Upper lobe of right lung (tissue), 1 donor: ENCODE measurements around the gene SLC10A1. TPM values are rescaled to one million over a fixed set of nuclear protein-coding genes. Genes with fewer than 3 reads are reported as not detected.

Source experiments
- ATAC-seq: fragments of 200-7000 bp; cut with Tn5 transposase; one replicate; pipeline ENCODE4 v1.9.1; 2020; ENCODE audit warnings: mild to moderate bottlenecking, moderate library complexity
- DNase-seq: peaks from one replicate; pipeline ENCODE4 v3.0.0-alpha.2; 2020
- H3K27ac ChIP-seq: fragments of 200-600 bp; one replicate; pipeline ENCODE4 v1.8.0; 2022
- H3K27me3 ChIP-seq: fragments of 200-600 bp; one replicate; pipeline ENCODE4 v1.8.0; 2022; ENCODE audit warnings: mild to moderate bottlenecking
- H3K36me3 ChIP-seq: fragments of 200-600 bp; one replicate; pipeline ENCODE4 v1.8.0; 2022
- H3K4me1 ChIP-seq: fragments of 200-600 bp; one replicate; pipeline ENCODE4 v1.8.0; 2022
- H3K4me3 ChIP-seq: fragments of 200-600 bp; one replicate; pipeline ENCODE4 v1.8.0; 2022; ENCODE audit warnings: mild to moderate bottlenecking
- H3K9me3 ChIP-seq: fragments of 200-600 bp; one replicate; pipeline ENCODE4 v1.8.0; 2022
- CTCF ChIP-seq: fragments of 200-600 bp; IDR thresholded peaks from one replicate; pipeline ENCODE4 v1.8.0; 2022; ENCODE audit warnings: antibody characterized with exemption
- intact Hi-C: fragments of 100-400 bp; cut with DNase I; formaldehyde crosslinking; loops from one replicate; pipeline ENCODE4 v1.11.0; 2022
- total RNA-seq: library from RNA; stranded (reverse); fragmentation: NEBNext Ultra II Directional; extraction: Animal tissue kit (Norgen Biotek cat#: 25700); gene quantifications from one replicate; pipeline ENCODE4 v1.2.1, GENCODE V29; 2021
- donor health status: DM: no; HTN: yes; CAD: no; lungs with severe emphysema.

The SLC10A1 gene
- total RNA-seq, 1 donor from 2014 or later = not detected

- Histone ChIP-seq H3K4me1 (no peaks in the 10 kb centered on the region), H3K36me3 (no peaks in the 10 kb centered on the region), H3K4me3 (no peak overlapping the region), H3K27me3 (no peaks in the 10 kb centered on the region), H3K9me3 (no peaks in the 10 kb centered on the region), H3K27ac (no peak overlapping the region)
- no peak for TF ChIP-seq CTCF
- intact Hi-C loops = no loop called here
- ATAC-seq = no peak
- no peak for DNase-seq
Observed at GRCh38 chr14:69756298-69756697, 40.7 kb downstream of the SLC10A1 start.

- no peak overlapping the region for H3K4me3 ChIP-seq
- ATAC-seq (peak; percentile 30), DNase-seq (no peak)
- TF ChIP-seq CTCF = no peak
- no peak overlapping the region for H3K27ac ChIP-seq
- H3K4me1 ChIP-seq = no peaks in the 10 kb centered on the region
- H3K9me3 ChIP-seq = no peaks in the 10 kb centered on the region
- intact Hi-C loops = no loop called here
- no peaks in the 10 kb centered on the region for H3K27me3 ChIP-seq
- no peaks in the 10 kb centered on the region for H3K36me3 ChIP-seq
Observed at GRCh38 chr14:69755784-69756183, 41.3 kb downstream of the SLC10A1 start.

GRCh38 chr14:69755296-69755695 lies 41.7 kb downstream of the SLC10A1 start:
- H3K4me3 ChIP-seq = no peak overlapping the region
- no peak overlapping the region for H3K27ac ChIP-seq
- H3K27me3 ChIP-seq = no peaks in the 10 kb centered on the region
- H3K4me1 ChIP-seq = no peaks in the 10 kb centered on the region
- DNase-seq = no peak
- intact Hi-C loops = no loop called here
- peak; percentile 55 for ATAC-seq
- H3K9me3 ChIP-seq = no peaks in the 10 kb centered on the region
- no peaks in the 10 kb centered on the region for H3K36me3 ChIP-seq
- TF ChIP-seq CTCF = no peak

DNA sequence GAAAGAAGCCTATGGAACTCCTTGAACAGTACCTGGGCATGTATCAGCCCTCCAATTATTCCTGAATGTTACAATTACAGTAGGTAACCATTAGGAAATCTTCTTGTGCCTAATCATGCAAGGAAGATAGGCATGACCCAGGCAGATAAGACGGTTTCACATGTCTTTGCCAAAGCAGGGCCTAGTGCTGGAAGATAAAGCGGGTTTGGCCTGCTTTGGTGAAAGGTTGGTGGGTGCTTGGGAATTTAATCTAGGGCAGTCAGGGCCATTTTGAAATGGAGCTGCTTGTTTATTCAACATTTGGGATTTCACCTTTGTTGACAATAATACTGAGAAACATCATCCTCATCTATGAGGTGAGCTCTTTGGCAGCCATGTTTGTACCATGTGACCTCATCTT lies 42.6 kb downstream of the SLC10A1 start:
- H3K27ac ChIP-seq = no peak overlapping the region
- H3K4me3 ChIP-seq = no peak overlapping the region
- no peak for ATAC-seq
- intact Hi-C loops = no loop called here
- H3K36me3 ChIP-seq = no peaks in the 10 kb centered on the region
- no peaks in the 10 kb centered on the region for H3K4me1 ChIP-seq
- H3K27me3 ChIP-seq = no peaks in the 10 kb centered on the region
- no peak for DNase-seq
- no peak for TF ChIP-seq CTCF
- H3K9me3 ChIP-seq = no peaks in the 10 kb centered on the region

- Histone ChIP-seq H3K4me3 (no peak overlapping the region), H3K4me1 (no peaks in the 10 kb centered on the region), H3K27ac (no peak overlapping the region), H3K36me3 (no peaks in the 10 kb centered on the region), H3K27me3 (no peaks in the 10 kb centered on the region), H3K9me3 (no peaks in the 10 kb centered on the region)
- DNase-seq (no peak), ATAC-seq (peak; percentile 28)
- no peak for TF ChIP-seq CTCF
- intact Hi-C loops = no loop called here
Observed at GRCh38 chr14:69753860-69754259, 43.2 kb downstream of the SLC10A1 start.

DNA sequence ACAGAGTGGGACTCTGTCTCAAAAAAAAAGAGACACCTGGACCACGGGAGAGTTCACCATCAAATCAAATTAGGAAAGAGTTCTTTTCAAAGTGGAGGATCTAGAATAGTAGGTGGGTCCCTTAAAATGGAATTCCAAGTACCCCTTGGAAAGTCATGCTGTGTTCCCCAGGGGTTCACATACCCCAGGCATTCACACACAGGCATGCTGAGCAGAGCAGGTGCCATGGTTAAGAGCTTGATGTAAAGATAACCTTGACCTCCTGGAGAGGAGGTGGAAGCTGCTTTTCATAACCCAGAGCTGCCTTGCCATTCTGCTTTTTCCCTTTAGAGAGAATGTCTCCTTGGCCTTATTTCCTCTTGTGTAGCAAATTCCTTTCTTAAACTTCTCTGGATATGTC lies 44.3 kb downstream of the SLC10A1 start:
- Histone ChIP-seq H3K9me3 (no peaks in the 10 kb centered on the region), H3K27me3 (no peaks in the 10 kb centered on the region), H3K4me1 (no peaks in the 10 kb centered on the region), H3K27ac (no peak overlapping the region), H3K36me3 (no peaks in the 10 kb centered on the region), H3K4me3 (no peak overlapping the region)
- TF ChIP-seq CTCF = no peak
- intact Hi-C loops = no loop called here
- no peak for DNase-seq
- no peak for ATAC-seq
